ENCODE data around the gene PIEZO2. TPM values are rescaled to one million over a fixed set of nuclear protein-coding genes. Genes with fewer than 3 reads are reported as not detected.

The PIEZO2 gene
- total RNA-seq, 1 experiment from 2014 or later = 5.5 TPM

DNA sequence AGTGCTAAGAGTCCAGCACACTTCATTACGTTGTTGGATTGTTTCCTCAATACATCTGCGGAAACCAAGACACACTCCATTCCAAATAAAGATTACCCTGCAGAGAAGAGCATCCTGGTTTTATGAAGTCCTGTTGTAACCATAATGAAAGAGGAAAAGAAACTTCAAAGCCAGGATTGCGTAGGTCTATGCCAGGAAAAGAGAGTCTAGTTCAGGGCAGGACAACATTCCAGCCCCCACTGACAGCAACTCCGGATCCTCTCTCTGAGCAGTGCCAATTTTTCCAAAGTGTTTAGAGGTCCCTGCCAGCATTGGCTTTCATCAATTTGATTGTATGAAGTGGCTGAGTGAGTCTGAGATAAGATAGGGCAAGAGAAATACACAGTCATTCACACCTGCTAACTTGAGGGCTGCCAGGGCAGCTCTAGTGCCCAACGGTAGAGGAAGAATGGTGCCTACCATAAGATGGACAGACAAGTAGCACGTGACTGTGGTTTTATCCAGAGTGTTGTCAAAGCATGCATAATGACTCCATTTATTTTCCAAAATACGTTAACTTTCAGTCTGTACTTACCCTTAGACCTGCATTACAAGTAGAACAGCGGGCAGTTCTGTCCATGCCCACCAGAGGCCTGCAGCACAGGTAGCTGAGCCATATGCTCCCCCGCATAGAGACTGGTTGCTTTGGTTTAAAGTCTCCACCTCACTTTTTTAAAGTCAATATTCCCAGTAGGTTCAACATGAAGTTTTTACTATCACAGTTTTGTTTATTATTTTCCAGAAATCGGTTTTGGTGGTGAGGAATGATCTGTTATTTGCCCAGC lies 23.7 kb downstream of the PIEZO2 start:
- TF ChIP-seq, protein P1, sequence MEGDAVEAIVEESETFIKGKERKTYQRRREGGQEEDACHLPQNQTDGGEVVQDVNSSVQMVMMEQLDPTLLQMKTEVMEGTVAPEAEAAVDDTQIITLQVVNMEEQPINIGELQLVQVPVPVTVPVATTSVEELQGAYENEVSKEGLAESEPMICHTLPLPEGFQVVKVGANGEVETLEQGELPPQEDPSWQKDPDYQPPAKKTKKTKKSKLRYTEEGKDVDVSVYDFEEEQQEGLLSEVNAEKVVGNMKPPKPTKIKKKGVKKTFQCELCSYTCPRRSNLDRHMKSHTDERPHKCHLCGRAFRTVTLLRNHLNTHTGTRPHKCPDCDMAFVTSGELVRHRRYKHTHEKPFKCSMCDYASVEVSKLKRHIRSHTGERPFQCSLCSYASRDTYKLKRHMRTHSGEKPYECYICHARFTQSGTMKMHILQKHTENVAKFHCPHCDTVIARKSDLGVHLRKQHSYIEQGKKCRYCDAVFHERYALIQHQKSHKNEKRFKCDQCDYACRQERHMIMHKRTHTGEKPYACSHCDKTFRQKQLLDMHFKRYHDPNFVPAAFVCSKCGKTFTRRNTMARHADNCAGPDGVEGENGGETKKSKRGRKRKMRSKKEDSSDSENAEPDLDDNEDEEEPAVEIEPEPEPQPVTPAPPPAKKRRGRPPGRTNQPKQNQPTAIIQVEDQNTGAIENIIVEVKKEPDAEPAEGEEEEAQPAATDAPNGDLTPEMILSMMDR (conservative IDR thresholded peaks at IDR 0.05; ENCODE audit: low read depth, low read length) = no peak
- no peak for TF ChIP-seq EZH2 (IDR thresholded peaks at IDR 0.05; ENCODE audit: borderline replicate concordance, low read depth, low read length, poor library complexity, severe bottlenecking)
- POLR2A ChIA-PET (ENCODE audit: low non-redundant PET) = no interaction called here
- CTCF ChIA-PET = no interaction called here
- H3K4me3 ChIP-seq (ENCODE audit: low read depth, low read length, poor library complexity, severe bottlenecking) = no peak overlapping the region
- DNase-seq (ENCODE audit: low spot score) = no peak
- H3K4me1 ChIP-seq (ENCODE audit: insufficient read depth, low read length, poor library complexity, severe bottlenecking) = no peaks in the 10 kb centered on the region
- intact Hi-C loops (cut with micrococcal nuclease; ENCODE audit: unreplicated experiment) = no loop called here
- H3K36me3 ChIP-seq (ENCODE audit: insufficient read depth, low read length, poor library complexity, severe bottlenecking) = no peaks in the 10 kb centered on the region
- H3K27me3 ChIP-seq (replicated peaks; ENCODE audit: insufficient read depth, low read depth, low read length, poor library complexity) = peaks cover 10% of the 10 kb centered on the region
- BruUV-seq (replicated peaks) = no TSS peak
- no peaks in the 10 kb centered on the region for H3K9me3 ChIP-seq (ENCODE audit: low read depth, low read length, poor library complexity, severe bottlenecking)
- no peak overlapping the region for H3K27ac ChIP-seq (ENCODE audit: low read depth, low read length, poor library complexity, severe bottlenecking)

DNA sequence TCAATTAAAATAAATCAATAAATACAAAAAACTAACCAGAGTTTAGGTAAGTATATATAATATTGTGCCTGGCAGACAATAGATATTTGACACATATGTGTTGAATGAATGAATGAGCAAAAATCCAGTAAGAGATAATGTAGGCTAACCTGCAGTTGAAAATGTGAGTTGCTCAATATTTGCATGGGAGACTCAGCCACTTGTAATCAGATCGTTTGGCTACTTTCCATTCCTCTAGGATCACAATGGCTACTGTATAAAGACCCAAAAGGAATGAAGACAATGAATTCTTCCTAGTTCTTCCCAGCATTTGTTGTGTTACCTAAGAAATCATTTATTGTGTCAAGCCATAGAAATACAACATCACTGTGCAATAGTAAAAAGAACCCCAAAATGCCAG lies 25.3 kb downstream of the PIEZO2 start:
- Histone ChIP-seq H3K9me3 (ENCODE audit: low read depth, low read length, poor library complexity, severe bottlenecking) (no peaks in the 10 kb centered on the region), H3K27ac (ENCODE audit: low read depth, low read length, poor library complexity, severe bottlenecking) (no peak overlapping the region), H3K4me3 (ENCODE audit: low read depth, low read length, poor library complexity, severe bottlenecking) (no peak overlapping the region), H3K27me3 (replicated peaks; ENCODE audit: insufficient read depth, low read depth, low read length, poor library complexity) (peaks cover 16% of the 10 kb centered on the region), H3K4me1 (ENCODE audit: insufficient read depth, low read length, poor library complexity, severe bottlenecking) (no peaks in the 10 kb centered on the region), H3K36me3 (ENCODE audit: insufficient read depth, low read length, poor library complexity, severe bottlenecking) (no peaks in the 10 kb centered on the region)
- BruUV-seq (replicated peaks) = no TSS peak
- ChIA-PET CTCF (no interaction called here), POLR2A (ENCODE audit: low non-redundant PET) (no interaction called here)
- TF ChIP-seq EZH2 (IDR thresholded peaks at IDR 0.05; ENCODE audit: borderline replicate concordance, low read depth, low read length, poor library complexity, severe bottlenecking) = no peak
- TF ChIP-seq, protein P1 (conservative IDR thresholded peaks at IDR 0.05; ENCODE audit: low read depth, low read length) = no peak
- DNase-seq (ENCODE audit: low spot score) = no peak
- intact Hi-C loops (cut with micrococcal nuclease; ENCODE audit: unreplicated experiment) = no loop called here

- intact Hi-C loops (cut with micrococcal nuclease; ENCODE audit: unreplicated experiment) = no loop called here
- TF ChIP-seq, protein P1 (conservative IDR thresholded peaks at IDR 0.05; ENCODE audit: low read depth, low read length) = no peak
- no peak for TF ChIP-seq EZH2 (IDR thresholded peaks at IDR 0.05; ENCODE audit: borderline replicate concordance, low read depth, low read length, poor library complexity, severe bottlenecking)
These were observed 27.9 kb downstream of the PIEZO2 start for GRCh38 chr18:11121443-11121849.

More at GRCh38 chr18:11121443-11121849, 27.9 kb downstream of the PIEZO2 start:
- Histone ChIP-seq H3K4me1 (ENCODE audit: insufficient read depth, low read length, poor library complexity, severe bottlenecking) (no peaks in the 10 kb centered on the region), H3K9me3 (ENCODE audit: low read depth, low read length, poor library complexity, severe bottlenecking) (no peaks in the 10 kb centered on the region), H3K36me3 (ENCODE audit: insufficient read depth, low read length, poor library complexity, severe bottlenecking) (no peaks in the 10 kb centered on the region), H3K27me3 (replicated peaks; ENCODE audit: insufficient read depth, low read depth, low read length, poor library complexity) (peaks cover 19% of the 10 kb centered on the region), H3K27ac (ENCODE audit: low read depth, low read length, poor library complexity, severe bottlenecking) (no peak overlapping the region), H3K4me3 (ENCODE audit: low read depth, low read length, poor library complexity, severe bottlenecking) (no peak overlapping the region)
- no TSS peak for BruUV-seq (replicated peaks)
- CTCF ChIA-PET = no interaction called here
- no peak for DNase-seq (ENCODE audit: low spot score)
- POLR2A ChIA-PET (ENCODE audit: low non-redundant PET) = no interaction called here
